T-helper 22 cell (primary cell): ENCODE results near the gene GFI1B.
"Not testable (repeated sequence)": the region's sequence is repeated elsewhere in the genome, so short reads cannot be mapped to it uniquely, and the experiment has no call there.

Source experiments
- DNase-seq: peaks from one replicate; pipeline ENCODE4 v3.0.0-alpha.2; 2020; ENCODE audit warnings: low read depth

Gene GFI1B

GRCh38 chr9:132969783-132970182 lies 8.7 kb upstream of the GFI1B start:
- DNase-seq, result no peak

- no peak for DNase-seq
Measured at GRCh38 chr9:132970324-132971062, 8.0 kb upstream of the GFI1B start.

- DNase-seq, result no peak
Measured at GRCh38 chr9:132973166-132973565, 5.3 kb upstream of the GFI1B start.

GRCh38 chr9:132973713-132974112 lies 4.8 kb upstream of the GFI1B start:
- DNase-seq, result no peak

GRCh38 chr9:132975961-132976360 lies 2.5 kb upstream of the GFI1B start:
- DNase-seq, result no peak

GRCh38 chr9:132976571-132976970 lies 1.9 kb upstream of the GFI1B start:
- no peak for DNase-seq

GRCh38 chr9:132978112-132978450 lies 413 bp upstream of the GFI1B start:
- no peak for DNase-seq

- DNase-seq, result no peak
Measured at GRCh38 chr9:132980157-132980556, 1.7 kb downstream of the GFI1B start.

GRCh38 chr9:132982458-132982857 lies 4.0 kb downstream of the GFI1B start:
- no peak for DNase-seq

- DNase-seq, result no peak
Measured at GRCh38 chr9:132983491-132984201, 5.2 kb downstream of the GFI1B start.

GRCh38 chr9:132984202-132985070 lies 5.9 kb downstream of the GFI1B start:
- DNase-seq, result no peak

GRCh38 chr9:132985071-132985350 lies 6.5 kb downstream of the GFI1B start:
- DNase-seq, result no peak

GRCh38 chr9:132985489-132985888 lies 7.0 kb downstream of the GFI1B start:
- no peak for DNase-seq

GRCh38 chr9:132986114-132986513 lies 7.6 kb downstream of the GFI1B start:
- DNase-seq, result no peak

GRCh38 chr9:132986640-132987620 lies 8.4 kb downstream of the GFI1B start:
- DNase-seq, result no peak

GRCh38 chr9:132988244-132989013 lies 9.9 kb downstream of the GFI1B start:
- DNase-seq, result no peak

- no peak for DNase-seq
Measured at GRCh38 chr9:132989014-132989310, 10.5 kb downstream of the GFI1B start.

- no peak for DNase-seq
Measured at GRCh38 chr9:132989414-132989996, 11.0 kb downstream of the GFI1B start.

GRCh38 chr9:132989998-132990557 lies 11.6 kb downstream of the GFI1B start:
- DNase-seq, result not testable (repeated sequence)

GRCh38 chr9:132990781-132991180 lies 12.3 kb downstream of the GFI1B start:
- no peak for DNase-seq
